ENCODE measurements around the gene MME.
"Not testable (repeated sequence)": the region's sequence is repeated elsewhere in the genome, so short reads cannot be mapped to it uniquely, and the experiment has no call there.

The MME gene

DNA sequence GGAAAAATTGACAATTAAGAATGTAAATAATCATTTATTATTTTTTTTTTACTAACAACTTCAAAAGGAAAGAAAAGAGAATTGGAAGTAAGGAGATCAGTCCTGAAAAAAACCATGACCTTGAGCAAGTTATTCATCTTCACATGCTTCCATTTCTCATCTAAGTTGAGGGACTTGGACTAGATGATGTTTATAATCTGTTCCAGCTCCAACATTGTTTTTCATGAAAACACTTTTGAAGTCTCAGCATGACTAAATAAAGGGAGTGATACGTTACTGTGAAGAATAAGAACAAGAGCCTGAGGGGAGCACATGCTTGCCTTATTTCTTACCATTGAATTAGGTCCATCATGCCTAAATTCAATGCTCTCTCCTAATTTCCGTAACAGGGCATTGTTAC, 117.7 kb downstream of the MME start:
- Histone ChIP-seq H3K27ac (ENCODE audit: low read depth, low read length) (no peak overlapping the region), H3K36me3 (ENCODE audit: control insufficient read depth in 5 of 5, insufficient read depth in 5 of 5, low read length in 5 of 5) (no peaks in the 10 kb centered on the region), H3K9ac (ENCODE audit: low read length in 5 of 5) (no peak overlapping the region), H3K4me3 (ENCODE audit: low read depth in 1 of 5, low read length in 5 of 5) (no peak overlapping the region), H3K9me3 (ENCODE audit: control insufficient read depth in 5 of 5, low read length in 5 of 5) (no peaks in the 10 kb centered on the region), H3K4me1 (ENCODE audit: control insufficient read depth in 5 of 5, insufficient read depth in 5 of 5, low read length in 5 of 5) (peaks cover 0 to 4% (median 0%) of the 10 kb centered on the region in 5 donors), H3K27me3 (ENCODE audit: control insufficient read depth in 5 of 5, insufficient read depth in 4 of 5, low read length in 5 of 5) (no peaks in the 10 kb centered on the region)

DNA sequence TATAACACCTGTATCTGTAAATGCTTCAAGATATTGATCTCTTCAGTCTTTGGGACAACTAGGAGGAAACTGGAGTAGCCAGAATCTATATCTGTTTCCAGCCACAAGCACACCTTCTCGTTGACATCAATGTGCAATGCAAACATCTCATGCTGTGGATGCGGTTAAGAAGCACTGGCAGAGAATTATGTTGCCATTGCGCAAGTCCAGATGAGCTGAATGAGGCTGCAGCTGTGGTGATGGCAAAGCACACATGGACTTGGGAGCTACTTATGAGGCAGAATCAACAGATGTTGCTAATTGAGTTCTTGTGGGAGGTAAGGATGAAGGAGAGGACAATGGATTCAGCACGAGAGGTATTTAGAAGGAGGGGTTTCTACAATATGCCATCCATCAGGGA, 122.5 kb downstream of the MME start:
- Histone ChIP-seq H3K4me1 (ENCODE audit: control insufficient read depth in 5 of 5, insufficient read depth in 5 of 5, low read length in 5 of 5) (no peaks in the 10 kb centered on the region), H3K27me3 (ENCODE audit: control insufficient read depth in 5 of 5, insufficient read depth in 4 of 5, low read length in 5 of 5) (no peaks in the 10 kb centered on the region), H3K27ac (ENCODE audit: low read depth, low read length) (no peak overlapping the region), H3K9ac (ENCODE audit: low read length in 5 of 5) (no peak overlapping the region), H3K36me3 (ENCODE audit: control insufficient read depth in 5 of 5, insufficient read depth in 5 of 5, low read length in 5 of 5) (no peaks in the 10 kb centered on the region), H3K9me3 (ENCODE audit: control insufficient read depth in 5 of 5, low read length in 5 of 5) (no peaks in the 10 kb centered on the region), H3K4me3 (ENCODE audit: low read depth in 1 of 5, low read length in 5 of 5) (no peak overlapping the region)

DNA sequence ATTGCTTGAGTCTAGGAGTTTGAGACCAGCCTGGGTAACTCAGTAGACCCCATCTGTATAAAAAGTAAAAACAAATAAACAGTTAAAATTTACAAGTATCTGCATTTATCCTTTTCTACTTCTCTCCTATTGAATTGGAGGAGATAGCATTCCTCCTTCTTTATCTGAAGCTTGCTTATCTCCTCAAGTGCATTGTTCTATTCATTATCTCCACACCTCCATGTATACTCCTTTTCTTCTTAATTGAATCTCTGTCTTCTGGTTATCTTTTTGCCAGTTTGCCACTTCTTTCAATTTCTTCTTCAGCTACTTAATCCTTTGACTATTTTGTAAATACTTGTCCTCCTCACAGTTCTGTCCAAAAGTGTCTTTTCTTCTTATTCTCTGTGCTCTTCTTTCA, 124.7 kb downstream of the MME start:
- no peak overlapping the region for H3K4me3 ChIP-seq (ENCODE audit: low read depth in 1 of 5, low read length in 5 of 5)
- H3K9ac ChIP-seq (ENCODE audit: low read length in 5 of 5) = no peak overlapping the region
- no peaks in the 10 kb centered on the region for H3K4me1 ChIP-seq (ENCODE audit: control insufficient read depth in 5 of 5, insufficient read depth in 5 of 5, low read length in 5 of 5)
- no peaks in the 10 kb centered on the region for H3K36me3 ChIP-seq (ENCODE audit: control insufficient read depth in 5 of 5, insufficient read depth in 5 of 5, low read length in 5 of 5)
- H3K27ac ChIP-seq (ENCODE audit: low read depth, low read length) = no peak overlapping the region
- no peaks in the 10 kb centered on the region for H3K9me3 ChIP-seq (ENCODE audit: control insufficient read depth in 5 of 5, low read length in 5 of 5)
- no peaks in the 10 kb centered on the region for H3K27me3 ChIP-seq (ENCODE audit: control insufficient read depth in 5 of 5, insufficient read depth in 4 of 5, low read length in 5 of 5)

DNA sequence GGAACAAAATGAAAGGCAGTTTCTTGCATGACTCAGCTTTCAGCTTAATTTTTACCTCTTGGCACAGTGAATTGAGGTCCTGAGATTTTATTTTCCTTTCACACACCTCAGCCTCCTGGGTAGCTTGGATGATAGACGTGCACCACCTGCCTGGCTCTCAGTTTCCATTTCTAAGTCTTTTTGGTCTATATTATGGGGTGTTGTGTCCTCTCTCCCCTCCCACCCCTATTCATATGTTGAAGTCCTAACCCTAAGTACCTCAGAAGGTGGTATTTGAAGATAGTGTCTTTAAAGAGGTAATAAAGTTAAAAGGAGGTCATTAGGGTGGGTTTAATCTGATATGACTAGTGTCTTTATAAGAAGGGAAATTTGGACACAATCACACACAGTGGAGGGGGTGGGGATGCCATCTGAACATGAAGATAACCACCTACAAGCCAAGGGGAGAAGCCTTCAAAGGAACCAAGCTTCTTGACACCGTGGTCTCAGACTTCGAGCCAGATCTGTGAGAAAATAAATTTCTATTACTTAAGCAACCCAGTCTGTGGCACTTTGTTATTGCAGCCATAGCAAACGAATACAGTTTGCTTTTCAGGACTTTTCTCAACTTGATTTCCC, 128.2 kb downstream of the MME start:
- no peaks in the 10 kb centered on the region for H3K4me1 ChIP-seq (ENCODE audit: control insufficient read depth in 5 of 5, insufficient read depth in 5 of 5, low read length in 5 of 5)
- no peak overlapping the region for H3K27ac ChIP-seq (ENCODE audit: low read depth, low read length)
- no peaks in the 10 kb centered on the region for H3K36me3 ChIP-seq (ENCODE audit: control insufficient read depth in 5 of 5, insufficient read depth in 5 of 5, low read length in 5 of 5)
- no peak overlapping the region for H3K9ac ChIP-seq (ENCODE audit: low read length in 5 of 5)
- no peaks in the 10 kb centered on the region for H3K9me3 ChIP-seq (ENCODE audit: control insufficient read depth in 5 of 5, low read length in 5 of 5)
- H3K27me3 ChIP-seq (ENCODE audit: control insufficient read depth in 5 of 5, insufficient read depth in 4 of 5, low read length in 5 of 5) = no peaks in the 10 kb centered on the region
- no peak overlapping the region for H3K4me3 ChIP-seq (ENCODE audit: low read depth in 1 of 5, low read length in 5 of 5)

DNA sequence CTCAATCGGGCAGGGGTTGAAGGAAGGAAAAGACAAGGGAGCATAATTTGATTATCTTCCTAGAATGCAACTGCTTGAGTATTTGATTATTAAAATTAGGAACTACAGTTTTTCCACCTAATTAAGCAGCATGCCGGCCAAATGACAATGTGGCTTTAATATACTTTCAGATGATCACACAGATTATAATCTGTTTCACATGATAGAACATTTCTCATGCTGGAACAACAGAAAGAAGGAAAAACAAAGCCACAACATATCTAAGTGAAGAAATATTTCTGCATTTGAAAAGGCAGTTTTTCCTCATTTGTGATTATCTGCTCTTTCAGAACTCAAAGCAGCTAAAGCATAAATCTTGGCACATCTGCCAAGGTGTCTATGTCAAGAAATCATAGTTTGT, 130.6 kb downstream of the MME start:
- Histone ChIP-seq H3K4me3 (ENCODE audit: low read depth in 1 of 5, low read length in 5 of 5) (no peak overlapping the region), H3K36me3 (ENCODE audit: control insufficient read depth in 5 of 5, insufficient read depth in 5 of 5, low read length in 5 of 5) (no peaks in the 10 kb centered on the region), H3K9ac (ENCODE audit: low read length in 5 of 5) (no peak overlapping the region), H3K27me3 (ENCODE audit: control insufficient read depth in 5 of 5, insufficient read depth in 4 of 5, low read length in 5 of 5) (no peaks in the 10 kb centered on the region), H3K27ac (ENCODE audit: low read depth, low read length) (no peak overlapping the region), H3K4me1 (ENCODE audit: control insufficient read depth in 5 of 5, insufficient read depth in 5 of 5, low read length in 5 of 5) (no peaks in the 10 kb centered on the region), H3K9me3 (ENCODE audit: control insufficient read depth in 5 of 5, low read length in 5 of 5) (no peaks in the 10 kb centered on the region)

DNA sequence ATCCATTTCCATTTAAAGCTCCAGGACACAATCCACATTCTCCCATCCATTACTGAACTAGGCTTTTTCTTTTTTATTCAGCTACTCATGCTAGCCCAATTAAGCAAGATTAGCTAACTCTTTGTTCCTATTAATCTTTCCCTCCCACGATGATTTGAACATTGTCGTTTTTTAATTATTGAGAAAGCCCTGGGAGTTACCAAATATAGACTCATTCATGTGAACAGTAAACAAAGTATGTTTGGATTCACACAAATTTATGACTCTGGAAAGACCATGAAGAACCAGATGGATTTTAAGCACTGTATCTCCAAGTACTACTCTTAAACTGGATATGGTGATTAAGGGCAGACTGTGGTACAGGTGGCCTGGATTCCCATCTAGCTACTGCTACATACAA, 131.1 kb downstream of the MME start:
- Histone ChIP-seq H3K9ac (ENCODE audit: low read length in 5 of 5) (no peak overlapping the region), H3K27ac (ENCODE audit: low read depth, low read length) (no peak overlapping the region), H3K4me1 (ENCODE audit: control insufficient read depth in 5 of 5, insufficient read depth in 5 of 5, low read length in 5 of 5) (no peaks in the 10 kb centered on the region), H3K4me3 (ENCODE audit: low read depth in 1 of 5, low read length in 5 of 5) (no peak overlapping the region), H3K9me3 (ENCODE audit: control insufficient read depth in 5 of 5, low read length in 5 of 5) (no peaks in the 10 kb centered on the region), H3K36me3 (ENCODE audit: control insufficient read depth in 5 of 5, insufficient read depth in 5 of 5, low read length in 5 of 5) (no peaks in the 10 kb centered on the region), H3K27me3 (ENCODE audit: control insufficient read depth in 5 of 5, insufficient read depth in 4 of 5, low read length in 5 of 5) (no peaks in the 10 kb centered on the region)

DNA sequence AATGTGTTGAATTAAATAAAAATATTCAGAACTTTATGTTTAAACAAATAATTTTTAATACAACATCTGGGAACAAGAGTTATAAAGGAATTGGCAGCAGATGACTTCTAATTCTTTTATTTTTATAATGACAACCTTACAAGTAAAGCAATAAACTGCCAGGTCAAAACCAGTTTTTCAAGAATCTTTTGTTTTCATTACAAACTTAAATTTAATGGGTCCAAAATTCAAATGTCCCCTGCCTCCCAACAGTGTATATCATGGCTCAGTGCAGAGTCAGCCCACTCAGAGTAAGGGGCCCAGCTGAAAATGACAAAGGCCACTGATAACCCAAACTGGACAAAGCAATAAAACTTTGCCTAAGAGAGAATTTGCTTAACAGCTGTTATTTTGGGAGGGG, 131.8 kb downstream of the MME start:
- H3K27ac ChIP-seq (ENCODE audit: low read depth, low read length) = no peak overlapping the region

DNA sequence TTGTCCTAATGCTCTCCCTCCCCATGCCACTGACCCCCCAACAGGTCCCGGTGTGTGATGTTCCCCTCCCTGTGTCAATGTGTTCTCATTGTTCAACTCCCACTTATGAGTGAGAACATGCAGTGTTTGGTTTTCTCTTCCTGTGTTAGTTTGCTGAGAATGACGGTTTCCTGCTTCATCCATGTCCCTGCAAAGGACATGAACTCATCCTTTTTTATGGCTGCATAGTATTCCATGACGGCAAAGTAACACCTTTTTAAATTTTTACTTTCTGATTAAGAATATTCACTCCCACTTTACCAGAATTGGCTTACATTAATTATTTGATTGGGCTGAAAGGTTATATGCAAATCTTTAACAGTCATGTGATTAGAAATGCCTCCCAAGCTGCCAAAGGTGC, 135.9 kb downstream of the MME start:
- H3K9me3 ChIP-seq (ENCODE audit: control insufficient read depth in 5 of 5, low read length in 5 of 5); H3K4me3 ChIP-seq (ENCODE audit: low read depth in 1 of 5, low read length in 5 of 5); H3K9ac ChIP-seq (ENCODE audit: low read length in 5 of 5); H3K36me3 ChIP-seq (ENCODE audit: control insufficient read depth in 5 of 5, insufficient read depth in 5 of 5, low read length in 5 of 5); H3K27ac ChIP-seq (ENCODE audit: low read depth, low read length); H3K27me3 ChIP-seq (ENCODE audit: control insufficient read depth in 5 of 5, insufficient read depth in 4 of 5, low read length in 5 of 5); H3K4me1 ChIP-seq (ENCODE audit: control insufficient read depth in 5 of 5, insufficient read depth in 5 of 5, low read length in 5 of 5): not testable (repeated sequence)

More for the DNA sequence above, 131.8 kb downstream of the MME start:
- H3K36me3 ChIP-seq (ENCODE audit: control insufficient read depth in 5 of 5, insufficient read depth in 5 of 5, low read length in 5 of 5) = no peaks in the 10 kb centered on the region
- H3K4me3 ChIP-seq (ENCODE audit: low read depth in 1 of 5, low read length in 5 of 5) = no peak overlapping the region
- no peaks in the 10 kb centered on the region for H3K9me3 ChIP-seq (ENCODE audit: control insufficient read depth in 5 of 5, low read length in 5 of 5)
- no peak overlapping the region for H3K9ac ChIP-seq (ENCODE audit: low read length in 5 of 5)
- H3K4me1 ChIP-seq (ENCODE audit: control insufficient read depth in 5 of 5, insufficient read depth in 5 of 5, low read length in 5 of 5) = no peaks in the 10 kb centered on the region
- no peaks in the 10 kb centered on the region for H3K27me3 ChIP-seq (ENCODE audit: control insufficient read depth in 5 of 5, insufficient read depth in 4 of 5, low read length in 5 of 5)

DNA sequence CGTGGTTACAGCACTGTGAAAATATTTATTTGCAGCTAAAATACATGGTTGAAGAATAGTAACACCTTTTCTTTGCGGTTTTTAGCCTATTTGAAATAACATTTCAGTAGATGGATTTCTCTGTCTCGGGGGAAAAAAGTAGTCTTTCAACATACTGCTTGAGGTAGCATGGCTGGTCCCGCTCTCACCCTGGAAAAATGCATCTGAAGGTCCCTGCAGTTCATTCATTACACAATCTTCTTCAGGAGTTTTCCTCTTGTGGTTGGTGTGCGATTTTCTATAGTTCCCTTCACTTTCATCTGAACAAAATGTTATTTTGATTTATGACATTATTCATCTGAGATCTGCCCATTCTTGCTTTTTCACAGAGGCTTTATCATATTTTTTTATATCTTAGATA, 137.5 kb downstream of the MME start:
- Histone ChIP-seq H3K27me3 (ENCODE audit: control insufficient read depth in 5 of 5, insufficient read depth in 4 of 5, low read length in 5 of 5) (no peaks in the 10 kb centered on the region), H3K27ac (ENCODE audit: low read depth, low read length) (no peak overlapping the region), H3K36me3 (ENCODE audit: control insufficient read depth in 5 of 5, insufficient read depth in 5 of 5, low read length in 5 of 5) (no peaks in the 10 kb centered on the region), H3K4me3 (ENCODE audit: low read depth in 1 of 5, low read length in 5 of 5) (no peak overlapping the region), H3K9me3 (ENCODE audit: control insufficient read depth in 5 of 5, low read length in 5 of 5) (peaks cover 0 to 4% (median 0%) of the 10 kb centered on the region in 5 donors), H3K9ac (ENCODE audit: low read length in 5 of 5) (no peak overlapping the region), H3K4me1 (ENCODE audit: control insufficient read depth in 5 of 5, insufficient read depth in 5 of 5, low read length in 5 of 5) (no peaks in the 10 kb centered on the region)

DNA sequence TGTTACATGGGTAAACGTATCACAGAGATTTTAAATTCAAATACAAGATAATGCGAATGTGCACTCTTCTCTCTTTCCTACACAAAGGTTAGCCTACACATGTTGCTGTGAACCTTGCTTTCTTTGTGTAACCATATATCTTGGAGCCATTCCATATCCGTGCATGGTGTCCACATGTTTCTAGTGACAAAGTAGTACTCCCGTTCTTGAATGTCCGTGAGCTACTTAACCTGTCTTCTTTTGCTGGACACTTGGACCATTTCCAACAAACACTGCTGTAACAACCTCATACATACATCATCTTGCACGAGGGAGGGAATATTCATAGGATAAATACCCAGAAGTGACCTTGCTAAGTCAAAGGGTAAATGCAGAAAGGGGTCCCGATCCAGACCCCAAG, 138.3 kb downstream of the MME start:
- Histone ChIP-seq H3K4me3 (ENCODE audit: low read depth in 1 of 5, low read length in 5 of 5) (no peak overlapping the region), H3K9ac (ENCODE audit: low read length in 5 of 5) (no peak overlapping the region), H3K27ac (ENCODE audit: low read depth, low read length) (no peak overlapping the region), H3K27me3 (ENCODE audit: control insufficient read depth in 5 of 5, insufficient read depth in 4 of 5, low read length in 5 of 5) (no peaks in the 10 kb centered on the region), H3K36me3 (ENCODE audit: control insufficient read depth in 5 of 5, insufficient read depth in 5 of 5, low read length in 5 of 5) (no peaks in the 10 kb centered on the region), H3K9me3 (ENCODE audit: control insufficient read depth in 5 of 5, low read length in 5 of 5) (peaks cover 0 to 4% (median 0%) of the 10 kb centered on the region in 5 donors), H3K4me1 (ENCODE audit: control insufficient read depth in 5 of 5, insufficient read depth in 5 of 5, low read length in 5 of 5) (no peaks in the 10 kb centered on the region)

DNA sequence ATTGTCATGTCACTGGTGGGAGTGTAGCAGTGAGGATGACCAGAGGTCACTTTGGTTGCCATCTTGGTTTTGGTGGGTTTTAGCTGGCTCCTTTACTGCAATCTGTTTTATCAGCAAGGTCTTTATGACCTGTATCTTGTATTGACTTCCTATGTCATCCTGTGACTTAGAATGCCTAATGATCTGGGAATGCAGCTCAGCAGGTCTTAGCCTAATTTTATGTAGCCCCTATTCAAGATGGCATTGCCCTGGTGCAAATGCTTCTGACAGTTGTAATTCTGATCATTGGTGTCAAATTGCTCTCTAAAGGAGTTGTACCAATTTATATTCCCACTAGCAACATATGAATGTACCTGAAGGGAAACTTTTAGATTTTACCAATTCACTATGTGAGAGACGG, 139.0 kb downstream of the MME start:
- Histone ChIP-seq H3K4me3 (ENCODE audit: low read depth in 1 of 5, low read length in 5 of 5) (no peak overlapping the region), H3K36me3 (ENCODE audit: control insufficient read depth in 5 of 5, insufficient read depth in 5 of 5, low read length in 5 of 5) (no peaks in the 10 kb centered on the region), H3K9me3 (ENCODE audit: control insufficient read depth in 5 of 5, low read length in 5 of 5) (peaks cover 0 to 4% (median 0%) of the 10 kb centered on the region in 5 donors), H3K27me3 (ENCODE audit: control insufficient read depth in 5 of 5, insufficient read depth in 4 of 5, low read length in 5 of 5) (no peaks in the 10 kb centered on the region), H3K9ac (ENCODE audit: low read length in 5 of 5) (no peak overlapping the region), H3K27ac (ENCODE audit: low read depth, low read length) (no peak overlapping the region), H3K4me1 (ENCODE audit: control insufficient read depth in 5 of 5, insufficient read depth in 5 of 5, low read length in 5 of 5) (no peaks in the 10 kb centered on the region)
